Globus pallidus (tissue), 1 donor: ENCODE measurements around the gene HES4.
"Not testable (repeated sequence)": the region's sequence is repeated elsewhere in the genome, so short reads cannot be mapped to it uniquely, and the experiment has no call there.

ENCODE experiments used
- DNase-seq: peaks from one replicate; pipeline ENCODE4 v3.0.0-alpha.2; 2015; ENCODE audit warnings: low spot score

The HES4 gene

GRCh38 chr1:1017397-1018320 is 17.8 kb upstream of the HES4 start:
- not testable (repeated sequence) for DNase-seq

GRCh38 chr1:1014799-1015681 is 15.1 kb upstream of the HES4 start:
- DNase-seq: no peak

GRCh38 chr1:1013922-1014648 is 14.2 kb upstream of the HES4 start:
- no peak for DNase-seq

- DNase-seq: peak; percentile 71
Measured at GRCh38 chr1:1013105-1013921, 13.4 kb upstream of the HES4 start, which contains the start of gene ISG15. Gene ISG15, plus strand, starts transcription at chr1:1013497. Its CDS starts 77 bp downstream, at chr1:1013574.

GRCh38 chr1:1012736-1013104 is 12.8 kb upstream of the HES4 start:
- DNase-seq: not testable (repeated sequence)

GRCh38 chr1:1011396-1011949 is 11.6 kb upstream of the HES4 start:
- no peak for DNase-seq

GRCh38 chr1:1010131-1010530 is 10.2 kb upstream of the HES4 start:
- not testable (repeated sequence) for DNase-seq

- DNase-seq: no peak
Measured at GRCh38 chr1:1006305-1007159, 6.6 kb upstream of the HES4 start.

- no peak for DNase-seq
Measured at GRCh38 chr1:1005774-1006304, 5.9 kb upstream of the HES4 start.

GRCh38 chr1:1004780-1005697 is 5.1 kb upstream of the HES4 start:
- DNase-seq: no peak

GRCh38 chr1:1004420-1004779 is 4.5 kb upstream of the HES4 start:
- no peak for DNase-seq

GRCh38 chr1:1003618-1004419 is 3.9 kb upstream of the HES4 start:
- no peak for DNase-seq

GRCh38 chr1:1001057-1001783 is 1.3 kb upstream of the HES4 start:
- DNase-seq: no peak

GRCh38 chr1:1000357-1001056 is 610 bp upstream of the HES4 start:
- no peak for DNase-seq

GRCh38 chr1:998995-999724 is 737 bp downstream of the HES4 start:
- no peak for DNase-seq

- no peak for DNase-seq
Measured at GRCh38 chr1:998745-998994, 1.2 kb downstream of the HES4 start.
